ENCODE results near the gene MTERF4.

GRCh38 chr2:241064802-241065354 lies 37.2 kb downstream of the MTERF4 start:
- TF ChIP-seq, protein P1, sequence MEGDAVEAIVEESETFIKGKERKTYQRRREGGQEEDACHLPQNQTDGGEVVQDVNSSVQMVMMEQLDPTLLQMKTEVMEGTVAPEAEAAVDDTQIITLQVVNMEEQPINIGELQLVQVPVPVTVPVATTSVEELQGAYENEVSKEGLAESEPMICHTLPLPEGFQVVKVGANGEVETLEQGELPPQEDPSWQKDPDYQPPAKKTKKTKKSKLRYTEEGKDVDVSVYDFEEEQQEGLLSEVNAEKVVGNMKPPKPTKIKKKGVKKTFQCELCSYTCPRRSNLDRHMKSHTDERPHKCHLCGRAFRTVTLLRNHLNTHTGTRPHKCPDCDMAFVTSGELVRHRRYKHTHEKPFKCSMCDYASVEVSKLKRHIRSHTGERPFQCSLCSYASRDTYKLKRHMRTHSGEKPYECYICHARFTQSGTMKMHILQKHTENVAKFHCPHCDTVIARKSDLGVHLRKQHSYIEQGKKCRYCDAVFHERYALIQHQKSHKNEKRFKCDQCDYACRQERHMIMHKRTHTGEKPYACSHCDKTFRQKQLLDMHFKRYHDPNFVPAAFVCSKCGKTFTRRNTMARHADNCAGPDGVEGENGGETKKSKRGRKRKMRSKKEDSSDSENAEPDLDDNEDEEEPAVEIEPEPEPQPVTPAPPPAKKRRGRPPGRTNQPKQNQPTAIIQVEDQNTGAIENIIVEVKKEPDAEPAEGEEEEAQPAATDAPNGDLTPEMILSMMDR (IDR thresholded peaks at IDR 0.05; ENCODE audit: low read depth, low read length), result no peak
- no peak for TF ChIP-seq POLR2A (IDR thresholded peaks at IDR 0.05; ENCODE audit: extremely low read depth, insufficient read length)
